ENCODE measurements around the gene STAT6.
"Not testable (repeated sequence)": the region's sequence is repeated elsewhere in the genome, so short reads cannot be mapped to it uniquely, and the experiment has no call there.

The STAT6 gene

GRCh38 chr12:57078519-57079404, 32.4 kb downstream of the STAT6 start, which contains the start of gene NEMP1:
TSS of gene NEMP1 (minus strand) at chr12:57078791. CDS start at chr12:57078745, 46 bp downstream.
- TF ChIP-seq EZH2 (IDR thresholded peaks at IDR 0.05; ENCODE audit: borderline replicate concordance, low read length) (no peak), CTCF (IDR thresholded peaks at IDR 0.05; ENCODE audit: low read length) (no peak)
- Histone ChIP-seq H3K9ac (ENCODE audit: low read length) (peak within 1 kb of the TSS; percentile 98), H3F3A (ENCODE audit: insufficient read depth, low read length) (no peaks in the 10 kb centered on the region), H4K20me1 (ENCODE audit: insufficient read depth, low read length) (no peaks in the 10 kb centered on the region), H3K27me3 (ENCODE audit: insufficient read depth, low read length) (no peaks in the 10 kb centered on the region), H3K36me3 (ENCODE audit: insufficient read depth, low read length) (peaks cover 15% of the 10 kb centered on the region), H3K79me2 (ENCODE audit: insufficient read depth, low read length) (peaks cover 18% of the 10 kb centered on the region), H3K4me1 (ENCODE audit: insufficient read depth, low read length, severe bottlenecking) (peaks cover 20% of the 10 kb centered on the region), H3K27ac (ENCODE audit: low read depth, low read length, poor library complexity, severe bottlenecking) (peak within 1 kb of the TSS; percentile 93), H3K4me2 (ENCODE audit: low read length) (peak within 1 kb of the TSS; percentile 84), H3K9me2 (ENCODE audit: low read depth, low read length) (no peaks in the 10 kb centered on the region), H2AFZ (ENCODE audit: low read length) (no peak within 1 kb of the TSS), H3K9me3 (ENCODE audit: low read length) (no peaks in the 10 kb centered on the region), H3K4me3 (ENCODE audit: low read depth, low read length, poor library complexity, severe bottlenecking) (peak within 1 kb of the TSS; percentile 95)

GRCh38 chr12:57073566-57074450, 37.4 kb downstream of the STAT6 start:
- not testable (repeated sequence) for H3K9me2 ChIP-seq (ENCODE audit: low read depth, low read length); H4K20me1 ChIP-seq (ENCODE audit: insufficient read depth, low read length); H2AFZ ChIP-seq (ENCODE audit: low read length); H3F3A ChIP-seq (ENCODE audit: insufficient read depth, low read length); H3K27me3 ChIP-seq (ENCODE audit: insufficient read depth, low read length); H3K9me3 ChIP-seq (ENCODE audit: low read length)
- Histone ChIP-seq H3K4me2 (ENCODE audit: low read length) (peak overlapping the region; percentile 49), H3K9ac (ENCODE audit: low read length) (peak overlapping the region; percentile 38), H3K4me1 (ENCODE audit: insufficient read depth, low read length, severe bottlenecking) (peaks cover 31% of the 10 kb centered on the region), H3K36me3 (ENCODE audit: insufficient read depth, low read length) (peaks cover 54% of the 10 kb centered on the region), H3K27ac (ENCODE audit: low read depth, low read length, poor library complexity, severe bottlenecking) (peak overlapping the region; percentile 68), H3K79me2 (ENCODE audit: insufficient read depth, low read length) (peaks cover 21% of the 10 kb centered on the region), H3K4me3 (ENCODE audit: low read depth, low read length, poor library complexity, severe bottlenecking) (peak overlapping the region; percentile 29)

- Histone ChIP-seq H3K4me3 (ENCODE audit: low read depth, low read length, poor library complexity, severe bottlenecking) (peak overlapping the region; percentile 29), H2AFZ (ENCODE audit: low read length) (no peak overlapping the region), H3K79me2 (ENCODE audit: insufficient read depth, low read length) (peaks cover 15% of the 10 kb centered on the region), H3K36me3 (ENCODE audit: insufficient read depth, low read length) (peaks cover 66% of the 10 kb centered on the region), H3K27me3 (ENCODE audit: insufficient read depth, low read length) (no peaks in the 10 kb centered on the region), H4K20me1 (ENCODE audit: insufficient read depth, low read length) (no peaks in the 10 kb centered on the region), H3K9me2 (ENCODE audit: low read depth, low read length) (no peaks in the 10 kb centered on the region), H3K4me2 (ENCODE audit: low read length) (peak overlapping the region; percentile 49), H3K9ac (ENCODE audit: low read length) (peak overlapping the region; percentile 38), H3F3A (ENCODE audit: insufficient read depth, low read length) (no peaks in the 10 kb centered on the region), H3K9me3 (ENCODE audit: low read length) (no peaks in the 10 kb centered on the region), H3K27ac (ENCODE audit: low read depth, low read length, poor library complexity, severe bottlenecking) (peak overlapping the region; percentile 68), H3K4me1 (ENCODE audit: insufficient read depth, low read length, severe bottlenecking) (peaks cover 30% of the 10 kb centered on the region)
- TF ChIP-seq CTCF (IDR thresholded peaks at IDR 0.05; ENCODE audit: low read length) (no peak), EZH2 (IDR thresholded peaks at IDR 0.05; ENCODE audit: borderline replicate concordance, low read length) (no peak)
Observed at GRCh38 chr12:57072661-57073060, 38.5 kb downstream of the STAT6 start.
